Panc1 (cell line): Measurements from ENCODE around the gene ALS2CL.

Experiments used
- TF ChIP-seq, protein P1 (sequence below): fragments of 450-650 bp; IDR thresholded peaks from 2 replicates; pipeline ENCODE4 v1.5.1; 2017; ENCODE audit warnings: mild to moderate bottlenecking
- TF ChIP-seq, protein P2 (sequence below), 2 experiments: IDR thresholded peaks; 2 replicates each; pipeline ENCODE4 v1.6.1; 2011 to 2012; ENCODE audit warnings: low read depth in 2 of 2, control low read depth in 1 of 2, low read length in 1 of 2, mild to moderate bottlenecking in 1 of 2, moderate library complexity in 1 of 2; ENCODE audit not compliant: insufficient read depth in 1 of 2

DNA sequence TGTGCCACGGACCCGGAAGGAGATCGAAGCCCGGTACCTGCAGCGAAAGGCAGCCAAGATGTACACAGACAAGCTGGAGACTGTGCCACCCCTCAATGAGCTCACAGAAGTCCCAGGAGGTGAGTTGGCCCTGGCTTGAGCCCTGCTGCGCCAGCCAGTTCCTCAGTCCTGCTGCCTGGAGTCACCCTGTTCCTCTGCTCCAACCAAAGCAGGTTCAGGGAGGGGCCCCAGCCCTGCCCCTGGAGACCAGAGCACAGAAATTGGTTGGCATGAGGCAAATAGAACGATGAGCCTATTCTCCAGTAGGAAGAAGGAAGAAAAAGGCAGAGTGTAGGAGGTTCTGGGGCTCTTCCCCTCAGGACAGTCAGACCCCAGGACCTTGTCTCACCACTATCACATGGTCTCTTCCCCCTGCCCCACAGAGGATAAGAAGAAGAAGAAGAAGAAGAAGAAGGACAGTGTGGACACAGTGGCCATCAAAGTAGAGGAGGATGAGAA is 15.7 kb upstream of the ALS2CL start:
- TF ChIP-seq, protein P1, sequence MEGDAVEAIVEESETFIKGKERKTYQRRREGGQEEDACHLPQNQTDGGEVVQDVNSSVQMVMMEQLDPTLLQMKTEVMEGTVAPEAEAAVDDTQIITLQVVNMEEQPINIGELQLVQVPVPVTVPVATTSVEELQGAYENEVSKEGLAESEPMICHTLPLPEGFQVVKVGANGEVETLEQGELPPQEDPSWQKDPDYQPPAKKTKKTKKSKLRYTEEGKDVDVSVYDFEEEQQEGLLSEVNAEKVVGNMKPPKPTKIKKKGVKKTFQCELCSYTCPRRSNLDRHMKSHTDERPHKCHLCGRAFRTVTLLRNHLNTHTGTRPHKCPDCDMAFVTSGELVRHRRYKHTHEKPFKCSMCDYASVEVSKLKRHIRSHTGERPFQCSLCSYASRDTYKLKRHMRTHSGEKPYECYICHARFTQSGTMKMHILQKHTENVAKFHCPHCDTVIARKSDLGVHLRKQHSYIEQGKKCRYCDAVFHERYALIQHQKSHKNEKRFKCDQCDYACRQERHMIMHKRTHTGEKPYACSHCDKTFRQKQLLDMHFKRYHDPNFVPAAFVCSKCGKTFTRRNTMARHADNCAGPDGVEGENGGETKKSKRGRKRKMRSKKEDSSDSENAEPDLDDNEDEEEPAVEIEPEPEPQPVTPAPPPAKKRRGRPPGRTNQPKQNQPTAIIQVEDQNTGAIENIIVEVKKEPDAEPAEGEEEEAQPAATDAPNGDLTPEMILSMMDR: no peak
- TF ChIP-seq, protein P2, sequence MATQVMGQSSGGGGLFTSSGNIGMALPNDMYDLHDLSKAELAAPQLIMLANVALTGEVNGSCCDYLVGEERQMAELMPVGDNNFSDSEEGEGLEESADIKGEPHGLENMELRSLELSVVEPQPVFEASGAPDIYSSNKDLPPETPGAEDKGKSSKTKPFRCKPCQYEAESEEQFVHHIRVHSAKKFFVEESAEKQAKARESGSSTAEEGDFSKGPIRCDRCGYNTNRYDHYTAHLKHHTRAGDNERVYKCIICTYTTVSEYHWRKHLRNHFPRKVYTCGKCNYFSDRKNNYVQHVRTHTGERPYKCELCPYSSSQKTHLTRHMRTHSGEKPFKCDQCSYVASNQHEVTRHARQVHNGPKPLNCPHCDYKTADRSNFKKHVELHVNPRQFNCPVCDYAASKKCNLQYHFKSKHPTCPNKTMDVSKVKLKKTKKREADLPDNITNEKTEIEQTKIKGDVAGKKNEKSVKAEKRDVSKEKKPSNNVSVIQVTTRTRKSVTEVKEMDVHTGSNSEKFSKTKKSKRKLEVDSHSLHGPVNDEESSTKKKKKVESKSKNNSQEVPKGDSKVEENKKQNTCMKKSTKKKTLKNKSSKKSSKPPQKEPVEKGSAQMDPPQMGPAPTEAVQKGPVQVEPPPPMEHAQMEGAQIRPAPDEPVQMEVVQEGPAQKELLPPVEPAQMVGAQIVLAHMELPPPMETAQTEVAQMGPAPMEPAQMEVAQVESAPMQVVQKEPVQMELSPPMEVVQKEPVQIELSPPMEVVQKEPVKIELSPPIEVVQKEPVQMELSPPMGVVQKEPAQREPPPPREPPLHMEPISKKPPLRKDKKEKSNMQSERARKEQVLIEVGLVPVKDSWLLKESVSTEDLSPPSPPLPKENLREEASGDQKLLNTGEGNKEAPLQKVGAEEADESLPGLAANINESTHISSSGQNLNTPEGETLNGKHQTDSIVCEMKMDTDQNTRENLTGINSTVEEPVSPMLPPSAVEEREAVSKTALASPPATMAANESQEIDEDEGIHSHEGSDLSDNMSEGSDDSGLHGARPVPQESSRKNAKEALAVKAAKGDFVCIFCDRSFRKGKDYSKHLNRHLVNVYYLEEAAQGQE (IDR thresholded peaks at IDR 0.05; ENCODE audit: insufficient read depth in 1 of 2, low read depth in 2 of 2, low read length in 1 of 2): no peak
